HG03460 (cell line): ENCODE measurements around the gene EHMT2.

Experiments
- ATAC-seq: cut with Tn5 transposase; IDR thresholded peaks from one replicate; pipeline ENCODE4 v1.9.1; 2021; ENCODE audit not compliant: unreplicated experiment

The EHMT2 gene

DNA sequence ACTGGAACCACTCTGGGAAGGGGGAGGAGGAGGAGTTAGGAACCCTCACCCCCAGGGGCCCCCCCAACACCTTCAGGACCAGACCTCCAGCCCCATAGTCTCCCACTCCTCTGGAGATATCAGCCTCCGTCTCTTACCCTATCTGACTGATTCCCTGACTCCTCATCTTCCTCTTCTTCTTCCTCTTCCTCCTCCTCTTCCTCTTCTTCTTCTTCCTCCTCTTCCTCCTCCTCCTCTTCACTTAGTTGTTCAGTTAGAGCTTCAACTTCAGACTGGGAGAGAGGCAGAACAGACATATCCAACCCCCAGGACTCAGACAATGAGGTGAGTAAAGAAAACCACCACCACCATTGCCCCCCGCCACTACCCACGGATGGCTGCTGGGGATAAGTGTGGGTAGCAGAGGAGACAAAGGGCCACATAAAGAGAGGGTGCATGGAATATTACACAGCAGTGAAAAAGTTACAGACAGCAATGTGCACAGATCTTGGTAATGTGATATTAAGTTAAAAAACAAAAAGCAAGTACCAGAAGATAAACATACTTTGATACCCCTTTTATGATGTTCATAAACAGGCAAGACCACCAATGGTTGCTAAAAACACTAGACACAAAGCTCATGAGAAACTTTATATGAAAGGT is 8.0 kb downstream of the EHMT2 start:
- ATAC-seq: no peak

DNA sequence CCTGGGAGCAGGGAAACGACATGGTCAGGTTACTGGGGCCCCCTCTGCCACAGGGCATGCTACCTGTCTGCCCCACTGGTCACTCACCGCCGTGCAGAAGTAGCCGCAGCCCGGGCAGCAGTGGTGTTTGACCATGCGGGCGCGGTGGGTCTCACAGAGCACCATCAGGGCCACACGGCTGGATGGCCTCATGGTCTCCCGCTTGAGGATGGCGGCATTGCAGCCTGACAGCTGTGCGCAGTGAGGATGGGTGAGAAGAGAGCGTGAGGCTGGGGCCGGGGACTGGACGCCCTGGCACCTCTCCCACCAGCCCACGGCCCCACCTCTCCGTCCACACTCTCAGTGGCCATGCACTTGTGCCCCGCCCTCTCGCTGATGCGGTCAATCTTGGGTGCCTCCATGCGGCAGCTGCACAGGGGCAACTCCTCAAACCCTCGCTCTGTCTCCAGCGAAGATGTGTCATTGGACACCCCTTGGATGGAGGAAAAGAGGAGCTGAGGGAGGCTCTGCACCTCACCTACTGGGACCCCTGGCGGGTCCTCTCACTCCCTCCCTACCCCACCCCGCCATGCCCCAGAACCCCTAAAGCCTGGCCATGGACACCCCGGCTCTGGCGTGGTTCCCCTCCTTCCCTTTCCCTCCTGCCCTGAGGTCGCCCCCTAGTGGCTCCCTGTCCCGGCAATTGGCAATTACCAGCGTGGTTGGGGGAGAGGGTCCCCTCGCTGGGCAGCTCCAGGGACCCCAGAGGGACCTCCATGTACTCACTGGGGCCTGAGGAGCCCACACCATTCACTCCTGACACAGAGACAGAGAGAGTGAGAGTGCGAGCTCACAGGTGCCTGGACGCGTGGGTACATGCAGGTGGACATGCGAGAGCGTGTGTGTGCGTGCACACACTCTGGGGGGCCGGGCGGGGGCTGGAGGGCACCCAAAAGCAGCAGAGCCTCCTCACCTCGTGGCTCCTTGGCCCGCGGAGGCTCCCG is 8.9 kb downstream of the EHMT2 start:
- ATAC-seq: no peak

DNA sequence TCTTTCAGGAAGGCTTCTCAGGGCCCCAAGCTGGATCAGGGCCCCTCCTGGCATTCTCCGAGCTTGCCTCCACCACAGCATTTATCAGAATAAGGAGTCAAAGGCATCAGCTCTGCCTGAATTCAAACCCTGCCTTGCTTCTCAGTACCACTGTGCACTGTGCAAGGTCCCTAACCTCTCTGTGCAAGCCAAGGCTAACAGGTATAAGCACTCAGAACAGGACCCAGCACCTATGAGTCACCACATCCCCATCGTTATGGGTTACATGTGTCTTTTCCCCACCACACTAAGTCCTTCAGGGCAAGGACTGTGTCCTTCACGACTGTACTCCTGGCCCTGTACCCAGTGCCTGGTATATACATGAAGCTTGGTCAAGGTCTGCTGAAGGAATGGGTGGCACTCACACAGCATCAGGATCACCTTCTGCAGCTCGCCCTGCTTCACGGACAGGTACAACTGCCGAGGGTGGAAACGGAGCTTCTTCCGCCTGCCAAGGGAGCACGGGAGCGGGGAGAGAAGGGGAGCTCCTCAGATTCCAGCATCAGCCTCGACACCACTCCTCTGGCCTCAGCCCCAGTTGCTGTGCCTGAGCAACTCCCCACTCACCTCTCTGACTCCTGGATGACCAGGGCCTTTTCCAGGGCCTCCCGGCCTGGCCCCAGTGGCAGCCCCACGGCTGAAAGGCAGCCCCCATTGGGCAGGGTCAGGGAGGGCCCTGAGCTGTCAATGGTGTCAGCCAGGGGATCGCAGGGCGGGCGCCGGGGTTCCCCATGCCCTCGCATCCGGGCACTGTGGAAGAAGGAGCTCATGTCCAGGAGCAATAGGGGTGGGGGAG is 10.1 kb downstream of the EHMT2 start:
- no peak for ATAC-seq

DNA sequence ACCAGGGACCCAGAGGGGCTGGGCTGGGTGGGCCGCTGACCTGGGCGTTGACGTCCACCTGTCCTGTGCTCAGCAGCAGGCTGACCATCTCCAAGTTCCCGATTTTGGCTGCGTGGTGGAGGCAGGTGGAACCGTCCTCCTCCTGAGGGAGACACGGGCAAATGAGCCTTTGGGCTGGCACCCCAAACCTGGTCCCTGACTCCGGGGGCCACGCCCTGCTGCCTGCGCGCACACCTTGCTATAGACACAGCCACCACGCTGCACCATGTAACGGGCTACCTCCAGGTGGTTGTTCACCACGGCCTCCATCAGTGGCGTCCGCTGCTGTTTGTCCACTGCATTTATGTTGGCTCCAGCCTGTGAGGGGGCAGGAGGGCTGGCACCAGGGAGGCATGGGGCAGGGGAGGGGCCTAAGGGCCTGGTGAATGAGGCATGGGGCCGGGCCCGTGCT is 10.9 kb downstream of the EHMT2 start:
- no peak for ATAC-seq

DNA sequence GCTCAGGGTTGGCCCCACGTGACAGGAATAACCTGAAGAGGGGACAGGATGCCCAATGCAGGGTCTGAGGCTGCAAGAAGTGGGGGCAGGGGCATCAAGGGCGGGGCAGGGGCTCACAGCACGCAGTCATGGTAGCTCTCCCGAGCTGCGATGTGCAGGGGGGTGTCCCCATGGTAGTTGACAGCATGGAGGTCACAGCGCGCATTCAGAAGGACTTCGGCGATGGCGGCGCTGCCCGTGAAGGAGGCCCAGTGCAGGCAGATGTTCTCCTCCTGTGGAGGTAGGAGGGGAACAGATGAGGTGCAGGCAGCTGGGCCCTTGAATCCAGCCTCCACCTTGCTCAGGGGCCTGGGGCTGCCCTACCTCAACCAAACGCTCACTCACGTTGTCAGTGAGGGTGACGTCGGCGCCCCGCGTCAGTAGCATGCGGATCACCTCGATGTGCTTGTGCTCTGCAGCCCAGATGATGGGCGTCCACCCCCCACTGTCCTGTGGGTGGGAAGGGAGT is 12.9 kb downstream of the EHMT2 start:
- no peak for ATAC-seq

DNA sequence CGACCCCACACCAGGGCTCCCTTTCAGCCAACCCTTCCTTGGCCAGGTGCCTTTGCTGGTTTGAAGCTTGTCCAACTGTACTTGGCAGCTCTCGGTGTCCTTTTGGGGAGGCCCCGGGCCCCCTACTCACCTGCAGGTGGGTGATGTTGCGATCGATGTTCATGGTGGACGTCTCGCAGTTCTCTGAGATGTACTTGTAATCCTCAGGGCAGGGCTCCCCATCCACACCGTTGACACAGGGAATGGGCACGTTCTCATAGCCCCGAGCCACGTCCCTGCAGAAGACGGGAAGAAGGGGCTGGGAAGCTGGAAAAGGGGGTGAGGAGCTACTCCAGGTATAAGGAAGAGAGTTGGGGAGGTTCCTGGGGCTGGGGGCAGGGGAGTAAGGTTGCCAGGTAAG is 13.8 kb downstream of the EHMT2 start:
- ATAC-seq: no peak

DNA sequence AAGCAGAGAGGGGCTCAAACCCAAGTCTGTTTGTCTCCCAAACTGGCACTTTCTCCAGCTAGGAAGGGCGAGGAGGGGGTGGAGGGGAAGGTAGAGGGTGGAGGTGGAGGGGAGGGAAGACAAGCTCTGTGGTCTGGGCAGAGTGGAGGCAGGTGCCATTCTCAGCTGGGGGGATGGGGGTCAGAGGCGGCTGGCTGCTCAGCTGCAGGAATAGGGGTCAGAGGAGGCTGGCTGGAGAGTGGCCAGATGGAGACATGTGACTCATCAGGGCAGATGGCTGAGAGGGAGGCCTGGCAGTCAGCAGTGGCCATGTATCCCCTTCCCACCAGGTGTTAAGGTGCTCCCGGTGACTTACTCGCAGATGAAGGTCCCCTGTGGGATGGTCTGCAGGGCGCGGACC is 15.2 kb downstream of the EHMT2 start:
- no peak for ATAC-seq

DNA sequence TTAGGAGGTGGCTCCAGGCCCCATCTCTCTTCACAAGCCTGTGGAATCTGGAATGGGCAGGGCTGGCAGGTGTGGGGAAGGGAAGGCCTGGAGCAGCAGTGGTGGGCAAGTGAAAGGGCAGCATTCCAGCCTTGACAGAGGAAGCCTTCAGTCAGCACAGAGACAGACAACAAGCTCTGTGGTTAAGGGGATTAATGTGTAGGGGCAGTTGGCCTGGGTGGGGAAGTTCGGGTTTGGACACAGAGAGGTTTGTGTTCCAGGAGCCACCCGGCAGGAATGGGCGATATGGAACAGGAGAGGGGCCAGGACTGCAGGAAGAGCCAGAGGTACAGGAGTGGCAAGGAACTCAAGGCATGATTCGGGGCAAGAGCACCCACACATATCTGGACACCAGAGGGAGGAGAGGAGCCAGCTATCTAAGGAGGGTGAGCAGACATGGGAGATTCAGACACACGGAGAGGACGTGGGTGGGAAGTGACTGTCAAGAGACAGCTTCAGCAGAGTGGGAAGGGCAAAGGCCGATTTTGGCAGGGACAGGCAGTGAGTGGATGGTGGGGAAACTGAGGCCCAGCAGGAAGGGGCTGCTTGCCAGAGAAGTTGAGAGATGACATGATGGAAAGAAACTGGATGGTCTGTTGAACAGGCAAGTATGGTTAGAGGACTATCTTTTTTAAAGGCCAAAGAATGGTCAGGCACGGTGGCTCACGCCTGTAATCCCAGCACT is 16.2 kb downstream of the EHMT2 start:
- ATAC-seq: no peak

DNA sequence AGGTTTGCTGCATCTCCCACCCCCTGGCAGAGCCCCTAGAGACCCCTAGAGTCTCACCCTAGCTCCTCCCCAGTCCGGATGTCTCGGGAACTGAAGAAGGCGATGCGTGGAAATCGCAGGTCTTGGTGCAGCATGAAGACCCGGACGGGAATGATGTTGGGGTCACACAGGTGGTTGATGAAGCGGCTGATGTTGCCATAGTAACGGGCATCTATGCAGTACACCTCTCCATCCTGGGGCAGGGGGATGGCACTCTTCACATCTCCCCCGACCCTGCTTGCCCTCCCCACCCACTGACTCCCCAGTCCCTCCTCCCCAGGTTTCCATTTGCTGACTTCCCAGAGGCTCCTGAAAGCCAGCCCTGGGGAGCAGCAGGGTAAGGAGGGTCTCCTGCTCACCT is 16.9 kb downstream of the EHMT2 start:
- no peak for ATAC-seq

DNA sequence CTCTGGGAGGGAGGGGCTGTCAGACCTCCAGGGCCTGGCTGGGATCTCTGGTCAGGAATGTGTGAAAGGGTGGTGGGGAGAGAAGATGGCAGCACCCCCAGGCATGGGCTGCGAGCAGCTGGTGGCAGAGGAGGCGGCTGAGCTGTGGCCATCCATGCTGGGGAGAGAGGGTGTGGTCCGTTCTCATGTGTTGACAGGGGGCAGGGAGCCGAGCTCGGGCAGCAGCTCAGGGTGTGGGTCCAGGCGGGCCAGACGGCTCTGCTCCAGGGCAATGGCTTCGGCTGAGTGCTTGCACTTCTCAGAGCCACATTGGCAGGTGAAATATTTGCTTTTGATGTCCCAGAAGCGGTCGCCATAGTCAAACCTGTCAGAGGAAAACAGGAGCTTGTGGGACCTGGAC is 17.6 kb downstream of the EHMT2 start:
- no peak for ATAC-seq

DNA sequence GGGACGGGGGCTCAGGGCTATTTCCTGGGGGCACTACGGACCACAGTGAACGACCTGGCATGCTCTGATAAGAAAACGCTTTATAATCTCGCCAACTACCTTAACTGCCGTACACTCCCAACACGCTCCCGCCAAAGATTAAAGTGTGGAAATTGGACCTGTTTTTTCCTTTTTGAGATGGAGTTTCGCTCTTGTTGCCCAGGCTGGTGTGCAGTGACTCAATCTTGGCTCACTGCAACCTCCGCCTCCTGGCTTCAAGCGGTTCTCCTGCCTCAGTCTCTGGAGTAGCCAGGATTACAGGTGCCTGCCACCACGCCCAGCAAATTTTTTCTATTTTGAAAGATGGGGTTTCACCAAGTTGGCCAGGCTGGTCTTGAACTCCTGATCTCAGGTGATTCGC is 18.4 kb downstream of the EHMT2 start:
- ATAC-seq: no peak

DNA sequence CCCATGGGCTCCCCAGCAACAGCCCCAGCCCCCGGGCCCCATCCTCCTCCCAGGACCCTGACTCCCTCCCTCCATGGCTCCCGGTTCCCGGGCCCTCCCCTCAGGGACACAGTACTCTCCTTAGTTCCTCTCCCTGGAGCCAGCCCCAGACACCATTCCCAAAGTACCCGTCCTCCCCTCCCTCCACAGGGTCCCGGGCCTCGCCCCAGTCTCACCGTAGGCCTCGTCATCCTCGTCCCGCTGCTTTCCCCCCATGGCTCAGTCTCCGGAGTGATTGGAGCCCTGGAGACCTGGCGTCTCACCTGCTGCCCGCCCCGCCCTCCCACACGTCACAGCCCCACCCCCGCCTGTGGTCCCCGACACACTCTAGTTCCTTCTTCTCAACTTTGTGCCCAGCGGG is 18.8 kb downstream of the EHMT2 start, which contains the start of gene SLC44A4:
Gene SLC44A4, minus strand, starts transcription at position 272 of the 400 bp plus-strand sequence. Its CDS starts 17 bp downstream, at position 255.
- ATAC-seq: no peak

DNA sequence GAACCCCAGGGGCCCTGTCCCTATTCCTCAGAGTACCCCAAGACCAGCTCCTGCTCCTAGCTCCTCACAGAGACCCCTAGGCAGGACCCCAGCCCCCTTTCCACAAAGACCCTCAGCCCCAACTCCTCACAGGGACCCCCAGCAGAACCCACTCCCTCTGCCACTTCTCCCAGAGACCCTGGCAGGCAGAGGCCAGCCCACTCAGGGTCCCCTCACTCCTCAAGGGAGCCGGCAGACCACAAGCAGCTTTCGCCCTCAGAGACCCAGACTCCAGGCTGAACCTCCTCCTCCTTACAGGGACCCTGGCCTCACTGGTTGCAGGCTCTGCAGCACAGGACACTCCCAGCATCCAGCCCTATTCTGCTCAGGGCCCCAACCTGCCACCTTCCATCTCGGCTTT is 19.3 kb downstream of the EHMT2 start:
- ATAC-seq: no peak

DNA sequence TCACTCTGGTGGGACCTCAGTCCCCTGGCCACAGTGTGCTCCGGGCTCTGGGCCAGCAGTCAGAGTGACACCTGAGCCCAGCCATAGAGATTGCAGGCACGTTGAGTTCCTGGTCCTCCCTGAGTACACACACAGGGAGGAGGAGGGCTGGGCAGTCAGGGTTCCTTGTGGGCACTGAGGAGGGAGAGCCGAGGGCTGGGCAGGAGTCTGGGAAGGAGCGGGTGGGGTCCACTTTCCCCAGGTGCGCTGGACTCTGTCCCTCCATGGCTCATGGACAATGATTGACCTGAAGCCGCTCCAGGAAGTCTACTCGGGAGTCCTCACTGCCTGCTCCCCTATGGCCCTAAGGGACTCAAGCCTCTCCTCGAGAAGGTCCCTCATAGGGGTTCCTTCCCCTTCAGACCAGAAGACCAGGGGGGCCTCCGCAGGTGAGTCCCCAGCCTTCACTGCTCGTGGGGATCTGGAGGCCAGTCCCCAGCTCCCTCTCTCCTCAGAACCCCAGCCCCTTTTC is 19.8 kb downstream of the EHMT2 start:
- ATAC-seq: no peak

DNA sequence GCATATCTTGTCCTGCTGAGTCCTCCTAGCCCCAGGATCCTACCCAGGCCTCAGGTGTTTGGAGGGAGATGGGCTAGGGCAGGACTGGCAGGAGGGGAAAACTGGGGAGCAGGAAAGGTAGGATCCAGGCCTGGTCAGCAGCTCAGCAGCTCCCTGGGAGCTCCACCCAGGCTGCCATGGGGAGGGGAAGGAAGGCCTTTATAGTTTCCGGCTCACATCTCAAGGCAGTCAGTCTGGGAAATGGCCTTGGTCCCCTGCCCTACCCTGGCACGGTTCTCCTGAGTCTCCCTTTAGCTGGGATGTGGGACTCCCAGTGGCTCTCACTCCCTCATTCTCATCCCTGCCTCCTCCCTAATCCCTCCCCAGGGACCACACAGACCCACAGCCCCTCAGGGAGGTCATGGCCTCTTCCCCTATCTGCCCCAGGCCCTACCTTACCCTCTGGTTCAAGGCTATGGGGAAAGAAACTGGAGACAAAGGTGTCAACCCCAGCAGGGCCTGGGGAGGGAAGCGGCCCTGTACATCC is 20.3 kb downstream of the EHMT2 start:
- ATAC-seq: no peak

DNA sequence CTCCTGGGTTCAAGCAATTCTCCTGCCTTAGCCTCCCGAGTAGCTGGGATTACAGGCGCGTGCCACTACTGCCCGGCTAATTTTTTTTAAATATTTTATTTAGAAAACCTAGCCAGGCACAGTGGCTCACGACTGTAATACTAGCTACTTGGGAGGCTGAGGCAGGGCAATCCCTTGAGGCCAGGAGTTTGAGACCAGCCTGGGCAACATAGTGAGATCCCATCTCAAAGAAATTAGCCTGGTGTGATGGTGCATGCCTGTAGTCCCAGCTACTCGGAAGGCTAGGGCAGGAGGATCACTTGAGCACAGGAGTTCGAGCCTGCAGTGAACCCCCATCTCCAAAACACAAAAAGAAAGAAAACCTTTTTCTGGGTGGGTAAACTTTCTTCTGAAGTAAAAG is 21.1 kb downstream of the EHMT2 start:
- ATAC-seq: no peak

DNA sequence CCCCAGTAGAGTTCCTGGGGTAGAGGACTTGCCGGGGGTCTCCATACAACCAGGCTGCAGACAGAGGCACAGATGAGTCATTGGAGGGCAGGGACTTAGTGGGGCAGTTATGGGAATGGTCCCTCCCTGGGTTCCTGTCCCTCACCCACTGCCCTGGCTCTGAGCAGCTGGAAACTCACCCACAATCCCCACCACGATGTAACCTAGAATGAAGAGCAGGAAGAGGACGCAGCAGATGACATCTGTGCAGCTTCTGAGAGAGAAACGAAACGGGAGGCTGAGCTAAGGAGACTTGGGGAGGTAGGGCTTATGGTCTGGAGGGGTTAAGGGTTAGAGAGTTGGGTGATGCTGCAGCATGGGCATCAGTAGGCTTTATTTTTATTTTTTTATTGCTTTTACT is 21.6 kb downstream of the EHMT2 start:
- ATAC-seq: no peak

DNA sequence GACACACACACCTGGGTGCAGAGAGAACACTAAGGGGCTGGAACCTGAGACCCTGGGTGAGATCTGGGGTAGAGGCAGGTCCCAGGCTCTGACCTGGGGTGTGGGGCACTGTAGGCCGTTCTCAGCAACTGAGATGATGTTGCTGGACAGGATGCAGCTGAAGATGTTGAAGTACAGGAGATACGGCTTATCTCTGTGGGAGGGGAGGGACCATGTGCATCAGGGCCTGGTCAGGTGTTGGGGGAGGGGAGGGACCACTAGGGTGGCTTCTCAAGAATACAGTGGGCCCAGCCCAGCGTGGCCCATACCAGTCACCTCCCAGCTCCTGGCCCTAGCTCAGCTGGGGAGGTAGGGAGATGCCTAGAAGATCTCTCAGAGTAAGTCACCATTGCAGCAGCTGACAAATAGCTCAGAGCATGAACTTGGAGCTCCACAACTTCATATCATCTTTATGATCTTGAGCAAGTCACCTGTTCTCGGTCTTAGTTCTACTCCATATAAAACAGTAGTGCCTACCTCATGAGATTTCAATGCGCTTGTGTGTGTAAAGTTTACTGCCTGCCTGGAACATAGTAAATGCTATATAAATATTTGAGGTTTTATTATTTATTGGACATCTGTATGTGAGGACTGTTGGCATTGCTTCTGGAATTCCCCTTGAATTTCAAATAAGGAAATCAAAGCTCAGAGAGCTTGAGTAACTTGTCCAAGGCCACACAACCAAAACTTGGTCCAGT is 22.5 kb downstream of the EHMT2 start:
- no peak for ATAC-seq

DNA sequence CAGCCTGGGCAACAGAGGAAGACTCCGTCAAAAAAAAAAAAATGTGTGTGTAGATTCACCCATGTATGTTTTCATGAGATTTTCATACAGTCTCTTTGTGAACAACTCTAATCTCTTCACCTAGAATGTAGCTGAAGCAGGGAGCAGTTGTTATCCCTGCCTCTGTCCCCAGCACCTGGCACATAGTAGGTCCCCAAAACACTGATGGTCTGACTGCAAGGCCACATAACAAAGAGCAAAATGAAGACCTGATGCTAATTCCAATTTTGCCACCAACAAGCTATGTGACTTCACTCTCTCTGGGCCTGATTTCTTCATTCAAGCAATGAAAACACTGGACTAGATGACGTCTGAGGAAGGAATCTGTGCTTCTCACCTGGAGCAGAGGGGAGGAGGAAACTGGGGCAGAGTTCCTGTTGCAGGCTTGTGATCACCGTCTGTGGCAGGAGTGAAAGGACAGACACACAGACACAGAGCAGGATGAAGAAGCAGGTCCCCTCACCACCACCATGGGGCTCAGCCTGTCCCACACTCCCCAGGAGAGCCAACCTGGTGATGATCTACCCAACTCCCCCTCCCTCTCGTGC is 23.3 kb downstream of the EHMT2 start:
- no peak for ATAC-seq
